Retinal pigment epithelial cell (primary cell): ENCODE measurements around the gene GTSF1L.

Source experiments
- DNase-seq: peaks from one replicate; pipeline ENCODE4 v3.0.0-alpha.2; 2010; ENCODE audit warnings: low read depth
- H3K4me3 ChIP-seq: 2 replicates; pipeline ENCODE4 v1.5.1; 2011; ENCODE audit warnings: mild to moderate bottlenecking, low read length, control low read depth, moderate library complexity
- TF ChIP-seq, protein P1 (sequence below): conservative IDR thresholded peaks from 2 replicates; pipeline ENCODE4 v1.5.1; 2011; ENCODE audit warnings: low read depth, low read length, control low read depth, inconsistent platforms

Gene GTSF1L

GRCh38 chr20:43736588-43737158 lies 9.9 kb upstream of the GTSF1L start:
- TF ChIP-seq, protein P1, sequence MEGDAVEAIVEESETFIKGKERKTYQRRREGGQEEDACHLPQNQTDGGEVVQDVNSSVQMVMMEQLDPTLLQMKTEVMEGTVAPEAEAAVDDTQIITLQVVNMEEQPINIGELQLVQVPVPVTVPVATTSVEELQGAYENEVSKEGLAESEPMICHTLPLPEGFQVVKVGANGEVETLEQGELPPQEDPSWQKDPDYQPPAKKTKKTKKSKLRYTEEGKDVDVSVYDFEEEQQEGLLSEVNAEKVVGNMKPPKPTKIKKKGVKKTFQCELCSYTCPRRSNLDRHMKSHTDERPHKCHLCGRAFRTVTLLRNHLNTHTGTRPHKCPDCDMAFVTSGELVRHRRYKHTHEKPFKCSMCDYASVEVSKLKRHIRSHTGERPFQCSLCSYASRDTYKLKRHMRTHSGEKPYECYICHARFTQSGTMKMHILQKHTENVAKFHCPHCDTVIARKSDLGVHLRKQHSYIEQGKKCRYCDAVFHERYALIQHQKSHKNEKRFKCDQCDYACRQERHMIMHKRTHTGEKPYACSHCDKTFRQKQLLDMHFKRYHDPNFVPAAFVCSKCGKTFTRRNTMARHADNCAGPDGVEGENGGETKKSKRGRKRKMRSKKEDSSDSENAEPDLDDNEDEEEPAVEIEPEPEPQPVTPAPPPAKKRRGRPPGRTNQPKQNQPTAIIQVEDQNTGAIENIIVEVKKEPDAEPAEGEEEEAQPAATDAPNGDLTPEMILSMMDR, result no peak
- no peak for DNase-seq
- H3K4me3 ChIP-seq, result no peak overlapping the region

DNA sequence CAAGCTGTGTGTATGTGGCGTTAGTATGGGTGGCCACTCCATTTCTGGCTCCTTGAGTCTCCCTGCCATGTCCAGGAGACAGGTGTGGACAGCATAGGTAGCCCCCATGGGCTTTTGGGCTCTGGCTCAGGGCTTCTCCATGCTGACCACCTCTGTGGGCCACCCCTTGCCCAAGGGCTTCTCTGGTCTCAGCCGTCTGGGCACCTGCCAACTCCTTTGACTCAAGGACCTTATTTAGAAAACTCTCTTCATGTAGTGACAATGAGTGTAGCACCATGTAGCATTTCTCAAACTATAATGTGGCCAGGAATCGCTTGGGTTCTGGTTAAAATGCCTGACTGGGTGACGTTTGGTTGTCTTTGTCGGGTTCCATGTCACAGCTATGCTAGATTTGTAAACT lies 5.1 kb upstream of the GTSF1L start:
- no peak for DNase-seq
- TF ChIP-seq, protein P1, result no peak
- H3K4me3 ChIP-seq, result no peak overlapping the region

- TF ChIP-seq, protein P1, result no peak
- no peak overlapping the region for H3K4me3 ChIP-seq
- DNase-seq, result no peak
These were observed 4.7 kb upstream of the GTSF1L start for GRCh38 chr20:43731469-43731868.

- TF ChIP-seq, protein P1, result no peak
- DNase-seq, result no peak
- H3K4me3 ChIP-seq, result no peak overlapping the region
These were observed 2.0 kb upstream of the GTSF1L start for GRCh38 chr20:43728686-43729255.

- no peak for DNase-seq
- TF ChIP-seq, protein P1, result no peak
- H3K4me3 ChIP-seq, result no peak overlapping the region
These were observed 1.3 kb upstream of the GTSF1L start for GRCh38 chr20:43727980-43728590.

GRCh38 chr20:43726333-43726732 lies 469 bp downstream of the GTSF1L start:
- no peak for DNase-seq
- TF ChIP-seq, protein P1, result no peak
- H3K4me3 ChIP-seq, result no peak overlapping the region

DNA sequence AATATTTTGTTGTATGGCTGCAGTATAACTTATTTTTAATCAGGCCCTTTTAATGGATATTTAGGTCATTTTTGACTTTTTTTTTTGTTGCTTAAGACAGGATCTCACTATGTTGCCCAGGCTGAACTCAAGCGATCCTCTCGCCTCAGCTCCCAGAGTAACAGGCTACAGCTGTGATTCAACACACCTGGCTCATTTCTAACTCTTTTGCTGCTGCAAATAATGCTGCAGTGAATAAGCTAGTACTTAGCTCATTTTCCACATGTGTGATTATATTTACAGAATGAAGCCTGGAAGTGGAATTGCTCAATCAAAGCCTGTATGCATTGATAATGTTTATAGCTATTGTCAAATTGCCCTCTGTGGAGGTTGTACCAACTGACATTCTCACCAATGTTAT lies 1.1 kb downstream of the GTSF1L start:
- no peak for DNase-seq
- no peak overlapping the region for H3K4me3 ChIP-seq
- TF ChIP-seq, protein P1, result no peak
